Mesendoderm (in vitro differentiated cells): ENCODE measurements around the gene ZNF766.

Experiments used
- DNase-seq: peaks from one replicate; pipeline ENCODE4 v3.0.0; 2013
- H2AK5ac ChIP-seq: 2 replicates; pipeline ENCODE4 v1.6.1; 2013; ENCODE audit warnings: low read length, inconsistent platforms
- H2BK120ac ChIP-seq: 2 replicates; pipeline ENCODE4 v1.6.1; 2013; ENCODE audit warnings: low read depth, mild to moderate bottlenecking, low read length, moderate library complexity, mixed read lengths
- H2BK15ac ChIP-seq: replicated peaks from 2 replicates; pipeline ENCODE4 v1.6.1; 2013; ENCODE audit warnings: low read depth, mild to moderate bottlenecking, moderate library complexity
- H2BK5ac ChIP-seq: 2 replicates; pipeline ENCODE4 v1.6.1; 2013; ENCODE audit warnings: low read length, inconsistent platforms
- H3K18ac ChIP-seq: 2 replicates; pipeline ENCODE4 v1.6.1; 2013; ENCODE audit warnings: mild to moderate bottlenecking, low read length, mixed read lengths
- H3K23ac ChIP-seq: one replicate; pipeline ENCODE4 v1.6.1; 2013; ENCODE audit warnings: low read length
- H3K27ac ChIP-seq: 2 replicates; pipeline ENCODE4 v1.5.1; 2013; ENCODE audit warnings: low read depth, mild to moderate bottlenecking, inconsistent platforms, low read length, moderate library complexity
- H3K27me3 ChIP-seq: 2 replicates; pipeline ENCODE4 v1.6.1; 2013; ENCODE audit warnings: low read length, control low read depth, mild to moderate bottlenecking, inconsistent platforms; ENCODE audit not compliant: insufficient read depth, poor library complexity
- H3K36me3 ChIP-seq: 2 replicates; pipeline ENCODE4 v1.6.1; 2013; ENCODE audit warnings: low read length, inconsistent platforms; ENCODE audit not compliant: control insufficient read depth, insufficient read depth
- H3K4ac ChIP-seq: one replicate; pipeline ENCODE4 v1.6.1; 2013; ENCODE audit warnings: low read depth, mild to moderate bottlenecking, low read length, moderate library complexity
- H3K4me1 ChIP-seq: 2 replicates; pipeline ENCODE4 v1.6.1; 2013; ENCODE audit warnings: low read depth, low read length, inconsistent platforms; ENCODE audit not compliant: control insufficient read depth
- H3K4me2 ChIP-seq: 2 replicates; pipeline ENCODE4 v1.6.1; 2013; ENCODE audit warnings: low read length
- H3K4me3 ChIP-seq: 2 replicates; pipeline ENCODE4 v1.5.1; 2013; ENCODE audit warnings: mild to moderate bottlenecking, low read length
- H3K56ac ChIP-seq: one replicate; pipeline ENCODE4 v1.6.1; 2013; ENCODE audit warnings: low read length
- H3K79me1 ChIP-seq: 2 replicates; pipeline ENCODE4 v1.6.1; 2013; ENCODE audit warnings: low read length, inconsistent platforms
- H3K79me2 ChIP-seq: 2 replicates; pipeline ENCODE4 v1.6.1; 2013; ENCODE audit warnings: mild to moderate bottlenecking, low read length; ENCODE audit not compliant: control insufficient read depth, insufficient read depth
- H3K9ac ChIP-seq: 2 replicates; pipeline ENCODE4 v1.6.1; 2013; ENCODE audit warnings: low read length, inconsistent platforms
- H4K5ac ChIP-seq: one replicate; pipeline ENCODE4 v1.6.1; 2013; ENCODE audit warnings: low read length
- H4K8ac ChIP-seq: one replicate; pipeline ENCODE4 v1.6.1; 2013; ENCODE audit warnings: low read depth, mild to moderate bottlenecking, control low read depth, low read length, moderate library complexity
- WGBS: extraction: QIAGEN DNeasy Blood & Tissue Kit; methylation state at CpG from one replicate; pipeline ENCODE4 v1.1.7; 2013; ENCODE audit warnings: low lambda C conversion rate, missing lambda C conversion rate; ENCODE audit not compliant: insufficient coverage; ENCODE audit errors: extremely low coverage; 5-methylcytosine and 5-hydroxymethylcytosine counted together

The ZNF766 gene

GRCh38 chr19:52231154-52231910 lies 38.1 kb upstream of the ZNF766 start:
- H3K18ac ChIP-seq: no peak overlapping the region
- no peak overlapping the region for H3K56ac ChIP-seq
- no peak overlapping the region for H2AK5ac ChIP-seq
- no peaks in the 10 kb centered on the region for H3K79me1 ChIP-seq
- H4K8ac ChIP-seq: no peak overlapping the region
- no peak overlapping the region for H3K4me2 ChIP-seq
- H3K36me3 ChIP-seq: peaks cover 6% of the 10 kb centered on the region
- H4K5ac ChIP-seq: no peak overlapping the region
- no peaks in the 10 kb centered on the region for H3K79me2 ChIP-seq
- no peak overlapping the region for H3K4me3 ChIP-seq
- H2BK120ac ChIP-seq: no peak overlapping the region
- DNase-seq: peak; percentile 71
- H3K27ac ChIP-seq: no peak overlapping the region
- H2BK5ac ChIP-seq: no peak overlapping the region
- no peaks in the 10 kb centered on the region for H3K4me1 ChIP-seq
- H3K4ac ChIP-seq: no peak overlapping the region
- no peak overlapping the region for H3K23ac ChIP-seq
- no CpG with 5 or more reads among the region's 3 CpGs for WGBS
- H2BK15ac ChIP-seq: no peak overlapping the region
- no peak overlapping the region for H3K9ac ChIP-seq
- no peaks in the 10 kb centered on the region for H3K27me3 ChIP-seq

- no peak overlapping the region for H3K18ac ChIP-seq
- no peaks in the 10 kb centered on the region for H3K36me3 ChIP-seq
- no peak overlapping the region for H3K4me3 ChIP-seq
- H3K4ac ChIP-seq: no peak overlapping the region
- no peak overlapping the region for H2AK5ac ChIP-seq
- no peak overlapping the region for H3K9ac ChIP-seq
- H2BK15ac ChIP-seq: no peak overlapping the region
- H2BK5ac ChIP-seq: no peak overlapping the region
- no peaks in the 10 kb centered on the region for H3K79me1 ChIP-seq
- H2BK120ac ChIP-seq: no peak overlapping the region
- no peak overlapping the region for H3K4me2 ChIP-seq
- H3K27me3 ChIP-seq: no peaks in the 10 kb centered on the region
- no peaks in the 10 kb centered on the region for H3K4me1 ChIP-seq
- no peak overlapping the region for H3K23ac ChIP-seq
- no peak for DNase-seq
- H3K27ac ChIP-seq: no peak overlapping the region
- H4K5ac ChIP-seq: no peak overlapping the region
- H3K56ac ChIP-seq: no peak overlapping the region
- H4K8ac ChIP-seq: no peak overlapping the region
- no peaks in the 10 kb centered on the region for H3K79me2 ChIP-seq
- no CpG with 5 or more reads among the region's 2 CpGs for WGBS
These were observed 35.0 kb upstream of the ZNF766 start for GRCh38 chr19:52234406-52234805.

GRCh38 chr19:52237197-52237596 lies 32.2 kb upstream of the ZNF766 start:
- Histone ChIP-seq H3K79me1 (no peaks in the 10 kb centered on the region), H3K56ac (no peak overlapping the region), H4K8ac (no peak overlapping the region), H2AK5ac (no peak overlapping the region), H3K79me2 (no peaks in the 10 kb centered on the region), H3K27ac (no peak overlapping the region), H2BK15ac (no peak overlapping the region), H3K27me3 (no peaks in the 10 kb centered on the region), H3K23ac (no peak overlapping the region), H4K5ac (no peak overlapping the region), H3K4ac (no peak overlapping the region), H3K36me3 (no peaks in the 10 kb centered on the region), H2BK5ac (no peak overlapping the region), H3K18ac (no peak overlapping the region), H3K4me2 (no peak overlapping the region), H2BK120ac (no peak overlapping the region), H3K4me3 (no peak overlapping the region), H3K4me1 (no peaks in the 10 kb centered on the region), H3K9ac (no peak overlapping the region)
- DNase-seq: no peak
- no CpG with 5 or more reads among the region's 2 CpGs for WGBS

- H3K36me3 ChIP-seq: no peaks in the 10 kb centered on the region
- no peak overlapping the region for H3K9ac ChIP-seq
- no peaks in the 10 kb centered on the region for H3K79me2 ChIP-seq
- no CpG with 5 or more reads among the region's 8 CpGs for WGBS
- no peak overlapping the region for H4K8ac ChIP-seq
- H3K79me1 ChIP-seq: no peaks in the 10 kb centered on the region
- no peaks in the 10 kb centered on the region for H3K4me1 ChIP-seq
- no peak overlapping the region for H3K23ac ChIP-seq
- no peaks in the 10 kb centered on the region for H3K27me3 ChIP-seq
- H3K27ac ChIP-seq: no peak overlapping the region
- H3K18ac ChIP-seq: no peak overlapping the region
- H2BK5ac ChIP-seq: no peak overlapping the region
- H3K56ac ChIP-seq: no peak overlapping the region
- no peak overlapping the region for H3K4ac ChIP-seq
- no peak overlapping the region for H2AK5ac ChIP-seq
- H2BK15ac ChIP-seq: no peak overlapping the region
- no peak overlapping the region for H3K4me2 ChIP-seq
- DNase-seq: peak; percentile 75
- no peak overlapping the region for H2BK120ac ChIP-seq
- H3K4me3 ChIP-seq: no peak overlapping the region
- no peak overlapping the region for H4K5ac ChIP-seq
These were observed 31.5 kb upstream of the ZNF766 start for GRCh38 chr19:52237771-52238400.

- no peak overlapping the region for H3K4me3 ChIP-seq
- no peak overlapping the region for H4K5ac ChIP-seq
- no peak overlapping the region for H3K27ac ChIP-seq
These were observed 25.4 kb upstream of the ZNF766 start for GRCh38 chr19:52244021-52244420.

More at GRCh38 chr19:52244021-52244420, 25.4 kb upstream of the ZNF766 start:
- no CpG with 5 or more reads among the region's 12 CpGs for WGBS
- Histone ChIP-seq H3K4me1 (no peaks in the 10 kb centered on the region), H2BK5ac (no peak overlapping the region), H3K4ac (no peak overlapping the region), H3K79me2 (no peaks in the 10 kb centered on the region), H3K9ac (no peak overlapping the region), H3K4me2 (no peak overlapping the region), H3K27me3 (no peaks in the 10 kb centered on the region), H3K36me3 (no peaks in the 10 kb centered on the region), H2BK15ac (no peak overlapping the region), H2BK120ac (no peak overlapping the region), H3K18ac (no peak overlapping the region), H4K8ac (no peak overlapping the region), H3K56ac (no peak overlapping the region), H2AK5ac (no peak overlapping the region), H3K23ac (no peak overlapping the region), H3K79me1 (no peaks in the 10 kb centered on the region)
- DNase-seq: no peak
